Testis (tissue), 2 donors: Measurements from ENCODE around the gene SEC23IP.

Experiments
- CTCF ChIP-seq, 3 experiments: fragments of 450-650 bp in 2 of 3; fragments of 200-600 bp in 1 of 3; sonication (generic) in 1 of 3; IDR thresholded peaks; one replicate each; pipeline ENCODE4 v1.5.1; 2016 to 2019; ENCODE audit warnings: antibody characterized with exemption in 3 of 3, mild to moderate bottlenecking in 2 of 3, moderate library complexity in 1 of 3
- POLR2A ChIP-seq: fragments of 450-650 bp; IDR thresholded peaks from one replicate; pipeline ENCODE4 v1.6.1; 2017; ENCODE audit warnings: antibody characterized with exemption, mild to moderate bottlenecking, moderate library complexity

DNA sequence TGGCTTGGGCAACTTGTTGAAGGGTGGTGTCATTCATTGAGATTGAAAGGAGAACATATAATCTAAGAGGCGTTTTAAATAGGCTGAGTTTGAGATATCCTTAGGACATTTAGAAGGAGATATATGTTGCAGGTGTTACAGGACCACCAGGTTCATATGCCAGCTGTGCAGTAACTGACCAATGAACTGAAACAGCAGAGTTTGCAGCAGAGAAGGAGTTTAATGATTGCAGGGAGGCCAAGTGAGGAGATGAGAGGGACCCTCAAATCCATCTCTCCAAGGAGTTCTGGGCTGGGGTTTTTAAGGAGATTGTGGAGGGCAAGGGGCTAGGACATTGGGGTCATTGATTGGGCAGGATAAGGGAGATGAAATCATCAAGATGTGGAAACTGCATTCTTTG is 74.5 kb downstream of the SEC23IP start:
- TF ChIP-seq CTCF (IDR thresholded peaks at IDR 0.05): no peak
- TF ChIP-seq POLR2A: no peak
